Fibroblast of upper back skin (primary cell): ENCODE data around the gene GTF2H2.
"Not testable (repeated sequence)": the region's sequence is repeated elsewhere in the genome, so short reads cannot be mapped to it uniquely, and the experiment has no call there.

Source experiments
- DNase-seq: peaks from one replicate; pipeline ENCODE4 v3.0.0-alpha.2; 2013

Gene GTF2H2

DNA sequence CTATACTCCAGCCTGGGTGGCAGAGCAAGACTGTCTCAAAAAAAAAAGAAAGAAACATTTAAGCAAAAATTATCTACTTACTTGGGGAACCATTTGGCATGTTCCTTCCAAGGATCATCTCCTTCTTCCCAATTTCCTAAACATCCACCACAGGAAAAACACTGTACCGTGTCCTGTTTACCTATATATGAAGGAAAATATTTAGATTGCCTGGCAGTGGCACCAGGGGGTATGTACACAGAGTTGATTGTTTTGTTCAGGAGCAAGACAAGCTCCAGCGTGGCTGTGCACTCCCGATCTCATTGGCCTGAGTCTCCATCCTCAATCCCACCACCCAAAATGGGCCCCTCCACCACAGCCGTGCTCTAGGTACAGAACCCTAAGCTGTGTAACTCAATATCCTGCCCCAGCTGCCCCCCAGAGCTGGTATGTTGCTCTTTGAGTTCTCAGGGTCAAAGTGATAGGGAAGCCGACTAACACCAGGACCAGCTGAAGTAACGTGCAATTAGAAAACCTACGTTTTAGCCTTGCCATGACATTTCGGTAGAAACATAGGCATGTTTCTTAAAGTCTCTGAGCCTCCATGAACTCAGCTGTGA is 56.2 kb downstream of the GTF2H2 start:
- DNase-seq: no peak

DNA sequence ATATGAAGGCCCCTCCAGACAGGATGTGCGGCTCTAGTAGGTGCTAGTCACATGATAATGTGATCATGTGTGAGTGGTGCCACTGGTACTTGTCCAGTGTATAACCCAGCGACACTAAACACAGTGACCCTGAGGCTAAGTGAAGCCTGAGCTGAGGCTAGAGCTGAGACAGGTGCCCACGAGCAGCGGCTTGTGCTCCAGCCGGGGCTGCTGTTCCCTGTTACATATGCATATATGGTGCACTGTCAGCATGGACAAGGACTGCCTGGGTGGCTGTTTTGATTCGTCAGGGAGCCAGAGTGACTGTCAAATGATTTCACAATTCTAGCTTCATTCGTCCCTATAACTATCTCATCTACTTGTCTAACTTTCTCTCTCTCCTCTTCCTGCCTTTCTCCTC is 60.5 kb downstream of the GTF2H2 start:
- DNase-seq: not testable (repeated sequence)
